Natural killer cell (primary cell): ENCODE measurements around the gene PTH1R. TPM values are rescaled to one million over a fixed set of nuclear protein-coding genes. Genes with fewer than 3 reads are reported as not detected.

Experiments used
- ATAC-seq, 3 donors: fragments of 150-1000 bp in 2 of 3; fragments of 200-7000 bp in 1 of 3; cut with Tn5 transposase; 1 replicate in 1 of 3; 2 replicates in 2 of 3; pipeline ENCODE4 v1.10.0; 2021; ENCODE audit warnings: mild to moderate bottlenecking in 2 of 3, moderate library complexity in 2 of 3
- DNase-seq, 2 donors: peaks; one replicate each; pipeline versions ENCODE4 v3.0.0 to v3.0.0-alpha.2; 2013 to 2021; ENCODE audit warnings: mixed read lengths in 1 of 2
- H3K27ac ChIP-seq: one replicate; pipeline ENCODE4 v1.5.1; 2013; ENCODE audit warnings: mild to moderate bottlenecking, low read length
- H3K27me3 ChIP-seq: one replicate; pipeline ENCODE4 v1.6.1; 2013; ENCODE audit warnings: low read length; ENCODE audit not compliant: control insufficient read depth, insufficient read depth
- H3K36me3 ChIP-seq: one replicate; pipeline ENCODE4 v1.6.1; 2013; ENCODE audit warnings: low read length; ENCODE audit not compliant: control insufficient read depth, insufficient read depth
- H3K4me1 ChIP-seq: one replicate; pipeline ENCODE4 v1.6.1; 2013; ENCODE audit warnings: low read length; ENCODE audit not compliant: control insufficient read depth, insufficient read depth
- H3K4me3 ChIP-seq: one replicate; pipeline ENCODE4 v1.5.1; 2013; ENCODE audit warnings: low read length
- H3K9me3 ChIP-seq: one replicate; pipeline ENCODE4 v1.6.1; 2013; ENCODE audit warnings: low read length; ENCODE audit not compliant: control insufficient read depth, insufficient read depth
- H3K27ac Mint-ChIP-seq, 2 donors: one replicate each; pipeline ENCODE4 v1.8.0; 2022; ENCODE audit warnings: mild to moderate bottlenecking in 2 of 2, mixed read lengths in 2 of 2, moderate library complexity in 1 of 2
- H3K27me3 Mint-ChIP-seq, 2 donors: one replicate each; pipeline ENCODE4 v1.8.0; 2022; ENCODE audit warnings: low read depth in 2 of 2, mixed read lengths in 2 of 2
- H3K36me3 Mint-ChIP-seq: one replicate; pipeline ENCODE4 v1.8.0; 2022; ENCODE audit warnings: mixed read lengths
- H3K4me1 Mint-ChIP-seq, 2 donors: one replicate each; pipeline ENCODE4 v1.8.0; 2022; ENCODE audit warnings: mixed read lengths in 2 of 2
- H3K4me3 Mint-ChIP-seq: one replicate; pipeline ENCODE4 v1.8.0; 2022; ENCODE audit warnings: mild to moderate bottlenecking, moderate library complexity, mixed read lengths
- H3K9me3 Mint-ChIP-seq, 2 donors: one replicate each; pipeline ENCODE4 v1.8.0; 2022; ENCODE audit warnings: mixed read lengths in 2 of 2
- WGBS: methylation state at CpG from one replicate; pipeline ENCODE4 v1.1.7; 2013; ENCODE audit warnings: missing lambda C conversion rate; ENCODE audit not compliant: insufficient coverage; 5-methylcytosine and 5-hydroxymethylcytosine counted together
- intact Hi-C: fragments of 100-400 bp; cut with micrococcal nuclease; formaldehyde crosslinking; loops from one replicate; pipeline ENCODE4 v1.14.2; 2022
- total RNA-seq, 4 donors: library from RNA; stranded (reverse); fragments of 120-200 nt in 1 of 4; gene quantifications; one replicate each; pipeline versions ENCODE4 v1.2.3 to v1.2.4, GENCODE V29; 2013 to 2022
- TF ChIP-seq, protein P1 (sequence below): fragments of 200-600 bp; IDR thresholded peaks from one replicate; pipeline ENCODE4 v1.8.0; 2022; ENCODE audit warnings: antibody characterized with exemption

Gene PTH1R
- total RNA-seq, 3 donors from 2014 or later (not counting 1 experiment from before 2014, with no cell fraction given), result not detected

DNA sequence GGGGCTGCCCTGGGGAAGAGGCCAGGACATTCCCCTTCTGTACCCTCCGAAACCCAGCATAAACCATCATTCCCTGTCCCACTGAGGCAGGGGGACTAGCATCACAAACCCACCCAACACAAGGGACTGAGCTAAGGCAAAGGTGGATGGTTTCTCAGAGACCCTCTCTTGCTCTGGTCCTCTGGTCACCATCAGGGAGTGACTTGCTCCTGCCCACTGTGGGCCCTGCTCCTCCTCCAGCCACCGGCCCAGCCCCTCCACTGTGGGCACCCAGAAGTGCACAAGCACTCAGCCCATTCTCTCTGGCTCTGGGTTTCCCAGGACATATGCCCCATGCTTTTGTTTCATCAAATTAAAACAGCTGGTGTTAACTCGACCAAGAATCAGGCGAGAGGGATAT, 44.9 kb downstream of the PTH1R start:
- intact Hi-C loops, result no loop called here
- TF ChIP-seq, protein P1, sequence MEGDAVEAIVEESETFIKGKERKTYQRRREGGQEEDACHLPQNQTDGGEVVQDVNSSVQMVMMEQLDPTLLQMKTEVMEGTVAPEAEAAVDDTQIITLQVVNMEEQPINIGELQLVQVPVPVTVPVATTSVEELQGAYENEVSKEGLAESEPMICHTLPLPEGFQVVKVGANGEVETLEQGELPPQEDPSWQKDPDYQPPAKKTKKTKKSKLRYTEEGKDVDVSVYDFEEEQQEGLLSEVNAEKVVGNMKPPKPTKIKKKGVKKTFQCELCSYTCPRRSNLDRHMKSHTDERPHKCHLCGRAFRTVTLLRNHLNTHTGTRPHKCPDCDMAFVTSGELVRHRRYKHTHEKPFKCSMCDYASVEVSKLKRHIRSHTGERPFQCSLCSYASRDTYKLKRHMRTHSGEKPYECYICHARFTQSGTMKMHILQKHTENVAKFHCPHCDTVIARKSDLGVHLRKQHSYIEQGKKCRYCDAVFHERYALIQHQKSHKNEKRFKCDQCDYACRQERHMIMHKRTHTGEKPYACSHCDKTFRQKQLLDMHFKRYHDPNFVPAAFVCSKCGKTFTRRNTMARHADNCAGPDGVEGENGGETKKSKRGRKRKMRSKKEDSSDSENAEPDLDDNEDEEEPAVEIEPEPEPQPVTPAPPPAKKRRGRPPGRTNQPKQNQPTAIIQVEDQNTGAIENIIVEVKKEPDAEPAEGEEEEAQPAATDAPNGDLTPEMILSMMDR, result no peak
- DNase-seq, result no peak
- Mint-ChIP-seq H3K4me1 (peaks cover 39 to 41% of the 10 kb centered on the region in 2 donors), H3K9me3 (no peaks in the 10 kb centered on the region), H3K36me3 (peaks cover 25% of the 10 kb centered on the region), H3K27ac (no peak overlapping the region), H3K4me3 (no peak overlapping the region), H3K27me3 (no peaks in the 10 kb centered on the region)
- no peak overlapping the region for H3K27ac ChIP-seq
- H3K4me1 ChIP-seq, result peaks cover 48% of the 10 kb centered on the region
- peaks cover 83% of the 10 kb centered on the region for H3K36me3 ChIP-seq
- WGBS, result 98% methylated on average over 4 of the region's 4 CpGs
- no peaks in the 10 kb centered on the region for H3K9me3 ChIP-seq
- H3K4me3 ChIP-seq, result no peak overlapping the region
- ATAC-seq, result no peak
- H3K27me3 ChIP-seq, result no peaks in the 10 kb centered on the region

DNA sequence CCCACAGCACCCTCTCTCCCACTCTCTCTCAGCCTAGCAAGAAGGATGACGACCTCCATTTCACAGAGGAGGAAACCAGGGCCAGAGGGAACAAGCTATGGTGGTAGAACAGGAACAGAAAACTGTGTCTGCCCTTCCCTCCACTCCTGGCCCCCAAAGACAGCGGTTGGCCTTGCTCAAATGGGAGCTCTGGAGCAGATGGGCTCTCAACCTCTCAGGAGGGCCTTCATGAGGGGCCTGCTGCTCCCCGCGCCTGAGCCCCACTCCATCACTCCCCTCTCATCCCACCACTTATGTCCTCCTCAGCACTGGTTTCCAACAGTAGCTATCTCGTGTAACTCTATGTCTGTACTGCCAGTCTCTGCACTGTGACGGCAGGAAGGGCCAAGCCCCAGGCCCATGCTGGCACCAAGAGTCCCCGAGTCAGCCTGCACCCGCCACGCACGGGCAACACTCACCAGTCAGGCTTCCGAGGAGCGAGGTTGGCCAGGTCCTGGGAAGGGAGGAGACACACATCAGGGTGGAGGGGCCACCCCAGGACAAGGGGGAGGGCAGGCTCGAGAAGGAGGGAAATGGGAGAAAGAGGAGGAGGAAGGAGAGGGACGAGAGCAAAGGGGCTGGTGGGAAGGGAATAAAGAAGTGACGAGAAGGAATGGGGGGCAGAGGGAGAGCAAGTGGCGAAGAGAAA, 45.5 kb downstream of the PTH1R start:
- peaks cover 77% of the 10 kb centered on the region for H3K36me3 ChIP-seq
- intact Hi-C loops, result loop anchor here (1.0 kb wide), 1 partner anchor 73 kb away; no protein-coding TSS in a partner anchor
- Mint-ChIP-seq H3K9me3 (no peaks in the 10 kb centered on the region), H3K27ac (peak overlapping the region; percentile 56 to 79), H3K27me3 (no peaks in the 10 kb centered on the region), H3K4me1 (peaks cover 43% of the 10 kb centered on the region in 2 donors), H3K4me3 (peak overlapping the region; percentile 31), H3K36me3 (peaks cover 20% of the 10 kb centered on the region)
- H3K9me3 ChIP-seq, result no peaks in the 10 kb centered on the region
- H3K4me1 ChIP-seq, result peaks cover 54% of the 10 kb centered on the region
- H3K27ac ChIP-seq, result no peak overlapping the region
- DNase-seq, result no peak
- TF ChIP-seq, protein P1, result no peak
- no peaks in the 10 kb centered on the region for H3K27me3 ChIP-seq
- no peak for ATAC-seq
- 96% methylated on average over 16 of the region's 16 CpGs for WGBS
- no peak overlapping the region for H3K4me3 ChIP-seq

DNA sequence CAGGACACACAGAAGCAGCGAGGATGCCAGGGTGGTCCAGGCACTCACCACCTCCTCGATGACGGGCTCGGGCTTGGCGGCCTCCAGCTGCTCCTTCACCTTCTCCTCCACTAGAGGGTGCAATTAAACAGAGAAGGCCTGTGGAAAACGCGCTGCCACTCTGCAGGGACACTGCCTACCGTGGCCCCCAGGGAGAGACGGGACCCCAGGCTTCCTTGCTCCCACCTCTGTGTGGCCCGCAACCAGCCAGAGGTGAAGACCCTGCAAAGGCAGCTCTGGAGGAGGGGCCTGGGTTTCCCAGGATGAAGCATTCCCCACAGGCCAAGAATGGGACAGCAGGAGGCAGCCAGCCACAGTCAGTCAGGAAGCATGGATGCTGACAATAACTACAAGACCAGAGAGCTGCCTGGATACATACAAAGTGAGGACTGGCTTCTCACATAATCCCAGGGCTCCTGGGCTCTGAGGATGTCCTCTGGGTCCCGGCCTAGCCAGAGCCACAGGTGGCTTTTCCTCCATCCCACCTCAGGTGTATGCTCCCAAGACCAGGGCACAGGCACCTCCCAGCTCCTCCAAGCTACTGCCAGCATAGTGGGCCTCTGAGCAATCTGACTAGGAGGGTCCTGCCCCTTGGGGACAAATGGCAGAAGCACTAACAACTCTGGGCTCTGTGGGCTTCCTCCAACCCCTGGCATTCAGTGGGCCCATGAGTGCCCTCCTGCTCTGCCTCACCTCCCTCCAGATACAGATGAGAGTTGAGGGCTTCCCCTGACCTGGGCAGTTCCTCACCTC, 46.2 kb downstream of the PTH1R start:
- no peak overlapping the region for H3K27ac ChIP-seq
- Mint-ChIP-seq H3K27me3 (no peaks in the 10 kb centered on the region), H3K4me1 (peaks cover 44 to 50% of the 10 kb centered on the region in 2 donors), H3K4me3 (no peak overlapping the region), H3K9me3 (peaks cover 2 to 4% of the 10 kb centered on the region in 2 donors), H3K36me3 (peaks cover 19% of the 10 kb centered on the region), H3K27ac (peak overlapping the region; percentile 56 to 79)
- intact Hi-C loops, result loop anchor here (1.0 kb wide), 1 partner anchor 73 kb away; no protein-coding TSS in a partner anchor
- WGBS, result 66% methylated on average over 11 of the region's 11 CpGs
- H3K4me3 ChIP-seq, result no peak overlapping the region
- ATAC-seq (peak; percentile 56 to 63 (median 57)), DNase-seq (peak; percentile 39 to 64)
- H3K27me3 ChIP-seq, result no peaks in the 10 kb centered on the region
- peaks cover 55% of the 10 kb centered on the region for H3K4me1 ChIP-seq
- peaks cover 2% of the 10 kb centered on the region for H3K9me3 ChIP-seq
- peaks cover 71% of the 10 kb centered on the region for H3K36me3 ChIP-seq
- TF ChIP-seq, protein P1, result peak; percentile 66
